Duodenal mucosa (tissue), 2 donors: ENCODE data around the gene MGLL.

ENCODE experiments used
- H3K27ac ChIP-seq: one replicate; pipeline ENCODE4 v1.7.0; 2013; ENCODE audit warnings: low read depth, low read length
- H3K27me3 ChIP-seq, 2 donors: one replicate each; pipeline ENCODE4 v1.7.0; 2013; ENCODE audit warnings: low read length in 2 of 2, control low read depth in 1 of 2; ENCODE audit not compliant: insufficient read depth in 2 of 2, control insufficient read depth in 1 of 2
- H3K36me3 ChIP-seq, 2 donors: one replicate each; pipeline ENCODE4 v1.7.0; 2013; ENCODE audit warnings: low read length in 2 of 2, control low read depth in 1 of 2; ENCODE audit not compliant: insufficient read depth in 2 of 2, control insufficient read depth in 1 of 2
- H3K4me1 ChIP-seq, 2 donors: one replicate each; pipeline ENCODE4 v1.7.0; 2013; ENCODE audit warnings: low read length in 2 of 2, control low read depth in 1 of 2; ENCODE audit not compliant: insufficient read depth in 2 of 2, control insufficient read depth in 1 of 2
- H3K4me3 ChIP-seq, 2 donors: one replicate each; pipeline ENCODE4 v1.7.0; 2013; ENCODE audit warnings: low read length in 2 of 2, low read depth in 1 of 2
- H3K9ac ChIP-seq, 2 donors: one replicate each; pipeline ENCODE4 v1.7.0; 2013; ENCODE audit warnings: low read length in 2 of 2, low read depth in 1 of 2
- H3K9me3 ChIP-seq, 2 donors: one replicate each; pipeline ENCODE4 v1.7.0; 2013; ENCODE audit warnings: low read length in 2 of 2, control low read depth in 1 of 2; ENCODE audit not compliant: control insufficient read depth in 1 of 2

MGLL gene

DNA sequence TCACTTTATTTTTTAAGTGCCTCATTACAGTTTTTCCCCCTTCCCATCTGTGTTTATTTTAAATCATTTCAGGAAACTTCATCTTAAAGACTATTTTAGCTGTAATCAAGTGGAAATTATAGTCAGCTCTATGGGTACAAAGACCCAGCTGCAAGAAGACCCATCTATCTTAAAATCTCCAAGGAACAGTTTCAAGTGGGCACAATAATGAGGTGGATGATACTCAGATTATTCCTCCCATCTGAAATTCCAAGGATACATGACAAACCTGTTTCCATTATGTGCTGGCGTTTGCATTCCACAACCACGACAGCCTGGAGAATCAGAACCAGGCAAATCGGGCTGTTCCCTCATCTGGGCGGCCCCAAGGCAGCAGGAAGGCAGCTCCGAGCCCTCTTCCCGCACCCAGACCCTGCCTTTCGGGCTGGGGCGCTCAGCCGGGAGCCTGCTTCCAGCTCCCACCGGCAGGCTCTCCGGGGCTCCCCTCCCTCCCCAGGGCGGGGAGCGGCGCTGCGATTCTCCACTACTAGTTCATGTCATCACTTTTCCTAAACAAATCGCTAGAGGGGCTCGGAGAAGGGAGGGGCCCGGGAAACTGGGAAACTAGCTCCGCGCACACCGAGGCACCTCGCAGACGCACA, at the start of gene MGLL:
TSS of gene MGLL (minus strand) at position 475 of the 641 bp plus-strand sequence. CDS start at position 278, 197 bp downstream.
- Histone ChIP-seq H3K9ac (peak within 1 kb of the TSS; percentile 86 to 89), H3K4me1 (peaks cover 43 to 56% of the 10 kb centered on the region in 2 donors), H3K27ac (peak within 1 kb of the TSS; percentile 79), H3K36me3 (peaks cover 0 to 4% of the 10 kb centered on the region in 2 donors), H3K4me3 (peak within 1 kb of the TSS; percentile 91 to 94), H3K9me3 (no peaks in the 10 kb centered on the region), H3K27me3 (no peaks in the 10 kb centered on the region)

DNA sequence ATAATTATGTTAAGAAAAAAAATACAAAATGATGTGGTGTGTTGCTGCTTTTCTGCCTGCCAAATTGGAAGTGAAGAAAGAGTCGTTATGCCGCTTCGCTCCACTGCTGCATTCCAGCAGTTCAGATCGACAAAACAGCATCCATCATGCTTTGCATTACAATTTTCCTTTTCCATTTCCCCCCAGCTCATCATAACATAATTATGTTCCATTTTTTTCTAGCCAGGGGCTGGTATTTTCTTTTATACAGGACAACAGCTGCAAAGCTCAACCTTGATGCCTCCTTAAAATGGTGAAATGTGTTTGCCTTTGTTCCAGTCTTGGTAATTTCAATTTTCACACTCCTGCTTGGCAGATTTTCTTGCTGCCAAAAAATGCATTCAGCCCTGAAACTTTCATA, 47.8 kb upstream of the MGLL start:
- no peak overlapping the region for H3K27ac ChIP-seq
- no peaks in the 10 kb centered on the region for H3K36me3 ChIP-seq
- no peak overlapping the region for H3K9ac ChIP-seq
- no peak overlapping the region for H3K4me3 ChIP-seq
- no peaks in the 10 kb centered on the region for H3K27me3 ChIP-seq
- H3K4me1 ChIP-seq = no peaks in the 10 kb centered on the region
- no peaks in the 10 kb centered on the region for H3K9me3 ChIP-seq

DNA sequence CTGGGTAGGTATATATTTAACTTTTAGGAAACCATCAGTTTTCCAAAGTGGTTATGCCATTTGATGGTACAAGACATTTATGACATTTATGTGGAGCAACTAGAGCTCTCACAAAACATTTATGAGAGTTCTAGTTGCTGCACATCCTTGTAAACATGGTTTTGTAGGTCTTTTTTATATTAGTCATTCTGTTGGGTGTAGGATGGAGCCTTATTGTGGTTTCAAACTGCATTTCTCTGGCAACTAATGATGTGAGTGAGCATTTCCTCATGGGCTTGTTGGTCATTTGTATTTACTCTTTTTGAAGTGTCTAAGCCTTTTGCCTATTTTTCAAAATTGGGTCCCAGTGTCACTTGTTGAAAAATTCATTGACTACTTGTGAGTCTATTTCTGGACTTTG, 45.7 kb upstream of the MGLL start:
- no peaks in the 10 kb centered on the region for H3K27me3 ChIP-seq

GRCh38 chr3:127867412-127867811, 45.1 kb upstream of the MGLL start:
- no peaks in the 10 kb centered on the region for H3K36me3 ChIP-seq
- H3K4me3 ChIP-seq = no peak overlapping the region

More for the DNA sequence above, 45.7 kb upstream of the MGLL start:
- H3K9me3 ChIP-seq = no peaks in the 10 kb centered on the region
- H3K36me3 ChIP-seq = no peaks in the 10 kb centered on the region
- H3K4me1 ChIP-seq = no peaks in the 10 kb centered on the region
- H3K27ac ChIP-seq = no peak overlapping the region
- no peak overlapping the region for H3K9ac ChIP-seq
- H3K4me3 ChIP-seq = no peak overlapping the region

GRCh38 chr3:127865941-127866340, 43.6 kb upstream of the MGLL start:
- H3K36me3 ChIP-seq = no peaks in the 10 kb centered on the region

More at GRCh38 chr3:127867412-127867811, 45.1 kb upstream of the MGLL start:
- no peaks in the 10 kb centered on the region for H3K27me3 ChIP-seq
- no peak overlapping the region for H3K9ac ChIP-seq
- no peak overlapping the region for H3K27ac ChIP-seq
- H3K4me1 ChIP-seq = no peaks in the 10 kb centered on the region
- H3K9me3 ChIP-seq = no peaks in the 10 kb centered on the region

DNA sequence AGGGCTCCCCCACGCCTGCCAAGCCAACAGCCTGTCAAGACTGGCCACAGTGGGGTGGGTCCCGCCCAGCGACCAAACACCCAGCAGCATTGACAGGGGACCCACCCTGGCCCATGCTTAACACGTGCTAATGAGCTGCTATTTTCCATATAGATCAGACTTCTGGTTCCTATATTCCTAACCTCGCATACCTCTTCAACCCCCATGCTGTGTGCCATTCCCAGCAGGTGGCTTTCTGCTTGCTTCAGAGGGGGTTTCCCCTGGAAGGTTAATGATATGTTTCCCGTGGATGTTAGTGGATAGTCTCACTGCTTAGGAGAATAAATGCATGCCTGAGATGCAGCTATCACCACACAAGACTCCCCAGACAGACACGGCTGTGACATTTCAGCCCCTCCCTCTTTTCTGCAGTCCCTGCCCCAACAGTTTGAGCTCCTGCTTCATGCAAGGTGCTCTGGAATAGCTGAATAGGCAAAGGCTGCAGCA, 37.9 kb upstream of the MGLL start:
- H3K4me3 ChIP-seq = no peak overlapping the region
- H3K36me3 ChIP-seq = no peaks in the 10 kb centered on the region
- no peaks in the 10 kb centered on the region for H3K27me3 ChIP-seq
- no peaks in the 10 kb centered on the region for H3K4me1 ChIP-seq
- H3K27ac ChIP-seq = no peak overlapping the region
- H3K9me3 ChIP-seq = no peaks in the 10 kb centered on the region
- H3K9ac ChIP-seq = no peak overlapping the region

More at GRCh38 chr3:127865941-127866340, 43.6 kb upstream of the MGLL start:
- H3K27ac ChIP-seq = no peak overlapping the region
- no peaks in the 10 kb centered on the region for H3K27me3 ChIP-seq
- no peaks in the 10 kb centered on the region for H3K4me1 ChIP-seq
- H3K9me3 ChIP-seq = no peaks in the 10 kb centered on the region
- H3K9ac ChIP-seq = no peak overlapping the region
- H3K4me3 ChIP-seq = no peak overlapping the region

DNA sequence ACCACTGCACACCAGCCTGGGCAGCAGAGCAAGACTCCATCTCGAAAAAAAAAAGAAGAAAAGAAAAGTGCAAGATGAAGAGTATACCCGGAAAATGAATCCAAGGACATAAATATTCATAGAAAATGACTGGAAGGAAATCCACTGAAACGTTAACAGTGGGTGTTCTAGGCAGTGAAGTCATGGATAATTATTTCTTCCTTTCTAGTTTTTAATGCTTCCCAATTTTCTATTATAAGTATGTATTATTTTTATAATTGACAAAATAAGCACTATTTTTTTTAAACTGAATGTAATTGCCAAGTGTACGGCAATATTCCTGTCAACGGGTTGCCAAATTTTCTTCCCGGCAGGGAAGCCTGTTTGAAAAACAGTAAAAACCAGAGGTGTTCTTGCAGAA, 37.4 kb upstream of the MGLL start:
- H3K9ac ChIP-seq = no peak overlapping the region
- no peak overlapping the region for H3K4me3 ChIP-seq
- H3K36me3 ChIP-seq = no peaks in the 10 kb centered on the region
- H3K9me3 ChIP-seq = no peaks in the 10 kb centered on the region
- no peaks in the 10 kb centered on the region for H3K27me3 ChIP-seq
- no peak overlapping the region for H3K27ac ChIP-seq
- H3K4me1 ChIP-seq = no peaks in the 10 kb centered on the region

GRCh38 chr3:127858937-127859336, 36.6 kb upstream of the MGLL start:
- H3K4me3 ChIP-seq = no peak overlapping the region
- no peak overlapping the region for H3K27ac ChIP-seq
- no peaks in the 10 kb centered on the region for H3K4me1 ChIP-seq
- no peaks in the 10 kb centered on the region for H3K27me3 ChIP-seq
- no peaks in the 10 kb centered on the region for H3K9me3 ChIP-seq
- no peak overlapping the region for H3K9ac ChIP-seq
- H3K36me3 ChIP-seq = no peaks in the 10 kb centered on the region

DNA sequence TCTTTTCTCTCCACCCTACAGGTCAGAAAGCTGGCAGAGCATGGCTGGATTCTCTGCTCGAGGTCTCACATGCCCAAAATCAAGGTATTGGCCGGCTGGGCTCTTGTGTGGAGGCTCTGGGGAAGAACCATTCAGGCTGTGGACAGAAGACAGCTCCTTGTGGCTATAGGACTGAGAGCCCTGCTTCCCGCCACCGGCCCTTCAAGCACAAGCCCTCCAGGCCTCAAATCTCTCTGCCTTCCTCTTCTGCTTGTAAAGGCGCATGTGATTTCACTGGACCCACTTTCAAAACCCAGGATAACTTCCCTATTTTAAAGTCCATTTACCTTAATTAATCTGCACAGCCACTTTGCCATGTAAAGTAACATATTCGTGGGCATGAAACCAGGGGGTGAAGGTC, 36.2 kb upstream of the MGLL start:
- Histone ChIP-seq H3K4me1 (no peaks in the 10 kb centered on the region), H3K27me3 (no peaks in the 10 kb centered on the region), H3K9ac (no peak overlapping the region), H3K9me3 (no peaks in the 10 kb centered on the region), H3K27ac (no peak overlapping the region), H3K36me3 (no peaks in the 10 kb centered on the region), H3K4me3 (no peak overlapping the region)

DNA sequence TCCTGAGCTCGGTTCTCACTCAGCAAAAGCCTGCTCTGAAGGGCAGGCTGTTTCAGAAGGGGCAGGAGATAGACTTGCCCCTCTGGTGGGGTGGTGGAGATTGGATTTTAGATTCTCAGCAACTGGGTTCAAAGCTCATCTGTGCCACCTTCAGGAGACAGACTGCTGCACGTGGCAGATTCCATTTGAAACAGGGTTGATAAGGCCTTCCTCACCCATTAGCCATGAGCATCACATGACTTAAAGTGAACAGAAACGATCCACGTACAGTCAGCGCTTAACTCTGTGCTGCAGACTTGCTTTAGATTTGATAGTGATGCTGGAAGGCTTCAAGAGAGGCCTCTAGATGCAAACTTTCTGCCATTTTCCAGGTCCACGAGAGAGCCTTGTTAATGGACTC, 35.0 kb upstream of the MGLL start:
- Histone ChIP-seq H3K27me3 (no peaks in the 10 kb centered on the region), H3K4me3 (no peak overlapping the region), H3K9ac (no peak overlapping the region), H3K9me3 (no peaks in the 10 kb centered on the region), H3K27ac (no peak overlapping the region), H3K4me1 (no peaks in the 10 kb centered on the region), H3K36me3 (no peaks in the 10 kb centered on the region)
